ENCODE measurements around the gene SUSD1.

GRCh38 chr9:112120439-112120925, 54.6 kb downstream of the SUSD1 start:
- TF ChIP-seq CTCF (IDR thresholded peaks at IDR 0.05; ENCODE audit: poor library complexity) (no peak), EZH2 (IDR thresholded peaks at IDR 0.05; ENCODE audit: borderline replicate concordance) (no peak)
